GM19035 (cell line): ENCODE measurements around the gene PINK1.

Experiments used
- ATAC-seq: cut with Tn5 transposase; IDR thresholded peaks from one replicate; pipeline ENCODE4 v1.9.1; 2021; ENCODE audit not compliant: unreplicated experiment

Gene PINK1

DNA sequence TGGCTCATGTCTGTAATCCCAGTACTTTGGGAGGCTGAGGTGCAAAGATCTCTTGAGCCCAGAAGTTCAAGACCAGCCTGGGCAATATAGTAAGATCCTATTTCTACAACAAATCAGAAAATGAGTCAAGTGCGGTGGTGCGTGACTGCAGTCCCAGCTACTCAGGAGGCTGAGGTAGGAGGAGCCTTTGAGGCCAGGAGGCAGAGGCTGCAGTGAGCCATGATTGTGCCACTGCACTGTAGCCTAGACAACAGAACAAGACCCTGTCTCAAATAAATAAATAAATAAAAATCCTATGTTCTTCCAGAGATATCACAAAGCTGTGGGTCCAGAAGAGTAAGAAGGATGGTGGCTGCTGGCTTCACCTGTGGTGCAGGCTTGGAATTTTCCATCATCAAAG, 22.3 kb upstream of the PINK1 start:
- ATAC-seq = no peak

DNA sequence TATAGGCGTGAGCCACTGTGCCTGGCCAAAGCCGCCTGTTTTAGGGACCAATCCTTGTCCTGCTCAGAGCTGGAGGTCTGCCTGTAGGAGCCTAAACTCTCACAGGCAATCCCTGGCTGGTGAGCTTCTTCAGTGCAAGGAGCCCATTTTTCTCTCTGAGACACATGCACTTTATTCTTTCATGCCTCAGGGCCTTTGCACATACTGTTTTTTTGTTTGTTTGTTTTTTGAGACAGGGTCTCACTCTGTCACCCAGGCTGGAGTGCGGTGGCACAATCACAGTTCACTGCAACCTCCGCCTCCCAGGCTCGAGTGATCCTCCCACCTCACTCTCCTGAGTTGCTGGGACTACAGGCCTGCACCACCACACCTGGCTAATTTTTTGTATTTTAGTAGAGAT, 21.6 kb upstream of the PINK1 start:
- ATAC-seq = no peak

DNA sequence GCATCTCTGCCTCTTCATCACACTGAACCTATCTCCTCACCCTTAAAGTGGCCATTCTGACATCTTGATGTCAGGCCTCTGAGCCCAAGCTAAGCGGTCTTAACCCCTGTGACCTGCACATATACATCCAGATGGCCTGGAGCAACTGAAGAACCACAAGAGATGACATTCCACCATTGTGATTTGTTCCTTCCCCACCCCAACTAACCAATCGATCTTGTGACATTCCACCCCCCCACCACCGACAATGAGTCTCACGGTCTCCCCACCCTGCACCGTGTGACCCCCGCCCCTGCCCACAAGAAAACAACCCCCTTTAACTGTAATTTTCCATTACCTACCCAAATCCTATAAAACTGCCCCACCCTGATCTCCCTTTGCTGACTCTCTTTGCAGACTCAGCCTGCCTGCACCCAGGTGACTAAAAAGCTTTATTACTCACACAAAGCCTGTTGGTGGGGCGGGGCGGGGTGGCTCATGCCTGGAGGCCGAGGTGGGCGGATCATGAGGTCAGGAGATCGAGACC, 21.0 kb upstream of the PINK1 start:
- no peak for ATAC-seq

DNA sequence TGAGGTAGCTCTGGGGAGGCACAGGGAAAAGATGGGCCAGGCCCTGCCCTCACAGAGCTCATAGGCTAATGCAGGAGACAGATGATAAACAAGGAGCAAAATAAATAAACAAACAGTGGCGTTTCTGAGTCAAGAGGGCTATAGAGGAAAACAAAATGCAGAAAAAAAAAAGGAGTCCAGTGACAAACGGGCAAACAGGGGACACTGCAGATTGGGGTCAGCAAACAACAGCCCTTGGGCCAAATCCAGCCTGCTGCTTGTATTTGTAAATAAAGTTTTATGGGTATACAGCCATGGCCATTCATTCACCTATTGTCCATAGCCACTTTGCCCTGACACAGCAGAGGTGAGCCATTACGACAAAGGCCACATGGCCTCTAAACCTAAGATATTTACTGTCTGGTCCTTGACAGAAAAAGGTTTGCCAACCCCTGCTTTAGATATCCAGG, 19.1 kb upstream of the PINK1 start:
- ATAC-seq = no peak

DNA sequence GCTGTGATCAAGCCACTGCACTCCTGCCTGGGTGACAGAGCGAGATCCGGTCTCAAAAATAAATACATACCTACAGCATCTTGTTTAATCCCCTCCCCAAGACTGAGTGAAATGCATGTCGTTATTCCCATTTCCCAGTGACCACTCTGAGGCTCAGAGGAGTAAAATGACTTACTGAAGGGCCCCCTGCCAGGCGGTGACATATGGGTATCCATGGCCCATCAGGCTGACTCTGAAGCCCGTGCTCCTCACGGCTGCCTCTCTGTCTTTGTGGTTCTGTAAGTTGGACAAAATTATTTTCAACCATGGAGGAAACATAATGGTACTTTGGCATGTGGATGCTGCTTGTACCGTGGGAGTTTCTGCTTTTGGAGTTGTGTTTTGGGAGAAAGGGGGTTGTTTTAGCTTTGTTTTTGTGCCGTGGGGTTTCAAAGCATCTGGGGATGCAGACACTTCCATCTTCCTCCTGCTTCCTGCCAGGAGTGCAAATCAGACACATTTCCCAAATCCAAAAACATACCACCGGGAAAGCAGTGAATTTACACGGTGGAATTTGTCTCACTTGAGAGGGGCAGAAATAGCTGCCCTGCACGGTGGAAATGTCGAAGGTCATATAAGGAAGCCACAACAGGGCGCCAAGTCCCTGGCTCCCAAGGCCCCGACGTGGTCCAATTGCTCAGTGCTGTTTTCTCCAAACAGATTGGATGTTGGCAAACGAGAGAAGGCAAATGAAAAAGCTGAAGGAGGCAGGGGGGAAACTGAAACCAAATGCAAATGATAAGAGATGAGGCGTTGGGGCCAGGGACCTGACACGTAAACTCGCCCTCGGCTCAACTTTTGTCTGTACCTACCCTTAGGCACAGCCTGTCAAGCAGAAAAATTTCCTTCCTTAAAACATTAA, 17.1 kb upstream of the PINK1 start:
- no peak for ATAC-seq

DNA sequence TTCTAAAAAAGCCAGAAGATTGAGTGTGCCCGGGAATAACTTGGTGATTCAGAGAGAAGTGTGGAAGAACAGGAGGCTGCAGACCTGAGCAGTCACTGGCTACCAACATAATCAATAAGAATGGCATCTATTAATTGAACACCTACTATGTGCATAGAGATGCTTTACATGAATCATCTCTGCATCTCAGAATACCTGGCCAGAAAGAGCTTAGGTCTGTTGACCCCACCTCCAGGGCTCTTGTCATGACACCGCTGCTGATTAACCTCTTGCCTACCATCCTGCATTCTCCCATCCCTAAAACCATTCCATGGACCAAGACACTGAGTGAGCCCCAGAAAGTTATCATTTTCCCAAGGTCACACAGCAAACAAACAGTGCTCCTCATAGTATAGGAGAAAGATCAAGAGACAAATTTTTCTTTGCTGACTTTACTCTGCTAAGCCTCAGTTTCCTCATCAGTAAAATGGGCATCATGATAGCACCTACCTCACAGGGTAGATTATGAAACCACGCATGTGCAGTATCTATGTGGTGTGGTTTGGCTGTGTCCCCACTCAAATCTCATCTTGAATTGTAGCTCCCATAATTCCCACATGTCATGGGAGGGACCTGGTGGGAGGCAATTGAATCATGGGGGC, 16.3 kb upstream of the PINK1 start:
- no peak for ATAC-seq

DNA sequence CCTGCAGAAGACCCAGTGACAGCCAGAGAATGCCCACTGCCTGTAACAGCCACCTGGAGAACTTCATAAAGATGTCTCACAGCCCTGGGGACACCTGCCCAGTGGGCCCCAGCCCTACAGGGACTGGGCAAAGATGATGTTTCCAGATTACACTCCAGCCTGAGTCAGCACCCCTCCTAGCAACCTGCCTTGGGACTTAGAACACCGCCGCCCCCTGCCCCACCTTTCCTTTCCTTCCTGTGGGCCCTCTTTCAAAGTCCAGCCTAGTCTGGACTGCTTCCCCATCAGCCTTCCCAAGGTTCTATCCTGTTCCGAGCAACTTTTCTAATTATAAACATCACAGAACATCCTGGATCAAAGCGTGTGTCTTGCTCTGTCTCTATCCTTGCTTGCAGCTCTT, 14.7 kb upstream of the PINK1 start:
- no peak for ATAC-seq

DNA sequence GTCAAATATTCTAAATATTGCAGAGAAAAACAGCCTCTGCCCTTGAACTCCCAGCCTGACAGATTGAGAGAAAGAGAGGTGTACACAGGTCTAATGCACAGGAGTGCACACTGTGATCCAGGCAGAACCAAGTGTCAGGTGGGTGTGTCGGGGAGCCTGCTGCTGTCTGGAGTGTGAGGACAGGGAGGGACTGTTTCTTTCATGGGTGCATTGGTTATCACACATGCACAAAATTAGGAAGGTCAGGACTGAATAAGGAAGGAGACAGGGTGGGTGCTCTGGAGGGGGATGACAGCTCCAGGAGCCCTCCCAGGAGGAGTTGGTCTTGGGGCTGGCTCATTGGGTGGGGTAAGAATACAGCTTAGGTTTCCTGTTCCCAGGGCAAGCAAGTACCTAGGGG, 13.3 kb upstream of the PINK1 start:
- ATAC-seq = no peak

DNA sequence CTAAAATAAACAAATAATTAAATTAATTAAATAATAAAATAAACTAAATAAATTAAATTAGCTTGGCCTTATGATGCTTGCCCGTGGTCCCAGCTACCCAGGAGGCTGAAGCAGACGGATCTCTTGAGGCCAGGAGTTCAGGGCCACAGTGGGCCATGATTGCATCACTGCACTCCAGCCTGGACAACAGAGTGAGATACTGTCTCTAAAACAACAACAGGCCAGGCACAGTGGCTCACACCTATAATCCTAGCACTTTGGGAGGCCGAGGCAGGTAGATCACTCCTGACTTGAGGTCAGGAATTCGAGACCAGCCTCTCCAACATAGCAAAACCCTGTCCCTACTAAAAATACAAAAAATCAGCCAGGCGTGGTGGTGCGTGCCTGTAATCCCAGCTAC, 12.2 kb upstream of the PINK1 start:
- no peak for ATAC-seq

DNA sequence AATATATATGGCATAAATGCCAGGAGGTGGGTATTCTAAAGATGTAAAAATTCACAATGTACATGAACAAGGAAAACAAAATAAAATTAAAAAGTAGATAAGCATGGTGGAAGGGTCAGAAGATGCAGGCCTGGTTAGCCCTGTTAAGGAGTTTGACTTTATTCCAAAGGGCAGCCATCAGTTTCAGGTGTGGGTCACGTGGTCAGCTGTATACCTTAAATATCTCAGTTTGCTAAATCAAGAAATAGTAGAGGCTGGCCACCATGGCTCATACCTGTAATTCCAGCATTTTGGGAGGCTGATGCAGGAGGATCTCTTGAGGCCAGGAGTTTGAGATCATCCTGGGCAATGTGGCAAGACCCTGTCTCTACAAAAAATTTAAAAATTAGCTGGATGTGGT, 8.5 kb upstream of the PINK1 start:
- ATAC-seq = no peak

DNA sequence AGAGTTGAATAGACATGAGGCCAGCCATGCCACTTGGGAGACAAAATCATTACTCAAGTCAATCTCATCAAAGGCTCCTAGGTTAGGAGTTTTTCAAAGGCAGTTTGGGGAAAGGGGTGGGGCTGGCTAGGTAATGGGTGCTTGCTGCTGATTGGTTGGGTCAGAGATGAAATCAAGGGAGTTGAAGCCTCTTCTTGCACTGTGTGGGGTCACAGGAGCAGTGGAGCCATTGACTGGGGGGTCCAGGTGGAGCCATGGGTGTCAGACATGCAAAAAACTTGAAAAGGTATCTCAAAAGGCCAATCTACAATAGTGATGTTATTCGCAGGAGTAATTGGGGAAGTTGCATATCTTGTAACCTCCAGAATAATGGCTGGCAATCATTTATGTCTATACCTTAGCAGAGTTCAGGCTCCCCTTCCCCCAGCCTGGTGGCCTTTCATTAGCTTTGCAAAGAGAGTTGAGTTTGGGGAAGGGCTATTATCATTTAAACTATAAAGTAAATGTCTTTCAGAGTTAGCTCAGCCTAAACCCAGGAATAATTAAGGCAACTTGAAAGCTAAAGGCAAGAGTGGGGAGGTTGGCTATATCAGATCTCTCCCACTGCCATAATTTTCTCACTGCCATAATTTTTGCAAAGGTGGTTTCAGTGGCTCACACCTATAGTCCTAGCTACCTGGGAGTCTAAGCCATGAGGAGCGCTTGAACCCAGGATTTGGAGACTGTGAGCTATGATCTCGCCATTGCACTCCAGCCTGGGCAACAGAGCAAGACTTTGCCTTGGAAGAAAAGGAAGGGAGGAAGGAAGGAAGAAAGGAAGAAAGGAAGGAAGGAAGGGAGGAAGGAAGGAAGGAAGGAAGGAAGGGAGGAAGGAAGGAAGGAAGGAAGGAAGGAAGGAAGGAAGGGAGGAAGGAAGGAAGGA, 7.8 kb upstream of the PINK1 start:
- no peak for ATAC-seq

DNA sequence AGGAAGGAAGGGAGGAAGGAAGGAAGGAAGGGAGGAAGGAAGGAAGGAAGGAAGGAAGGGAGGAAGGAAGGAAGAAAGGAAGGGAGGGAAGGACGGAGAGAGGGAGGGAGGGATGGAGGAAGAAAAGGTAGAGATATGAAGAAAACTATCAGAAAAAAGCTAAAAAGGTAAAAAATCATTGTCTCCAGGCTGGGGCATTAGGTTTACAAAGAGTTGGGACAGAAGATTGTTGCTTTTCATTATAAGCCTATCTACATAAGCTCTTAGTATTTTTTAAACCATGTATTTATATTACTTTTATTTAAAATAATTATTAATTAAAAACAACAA, 7.2 kb upstream of the PINK1 start:
- no peak for ATAC-seq

DNA sequence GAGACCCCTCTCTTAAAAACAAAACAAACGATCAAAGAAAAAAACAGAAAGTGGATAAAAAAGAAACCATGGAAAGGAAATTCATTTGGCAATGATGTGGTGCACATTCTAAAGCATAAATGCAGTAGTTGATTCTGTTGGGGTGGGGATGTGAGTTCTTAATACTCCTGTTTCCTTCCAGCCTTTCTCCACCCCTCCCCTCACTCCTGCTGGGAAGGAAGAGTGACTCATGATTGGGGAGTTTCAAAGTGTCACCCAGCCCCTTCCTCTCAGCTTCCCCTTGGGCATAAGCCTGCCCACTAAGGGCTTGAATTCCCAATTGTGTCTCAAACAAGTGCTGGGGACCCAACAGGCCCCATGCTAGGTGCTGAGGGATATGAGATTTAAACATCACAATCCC, 6.7 kb upstream of the PINK1 start:
- ATAC-seq = no peak

DNA sequence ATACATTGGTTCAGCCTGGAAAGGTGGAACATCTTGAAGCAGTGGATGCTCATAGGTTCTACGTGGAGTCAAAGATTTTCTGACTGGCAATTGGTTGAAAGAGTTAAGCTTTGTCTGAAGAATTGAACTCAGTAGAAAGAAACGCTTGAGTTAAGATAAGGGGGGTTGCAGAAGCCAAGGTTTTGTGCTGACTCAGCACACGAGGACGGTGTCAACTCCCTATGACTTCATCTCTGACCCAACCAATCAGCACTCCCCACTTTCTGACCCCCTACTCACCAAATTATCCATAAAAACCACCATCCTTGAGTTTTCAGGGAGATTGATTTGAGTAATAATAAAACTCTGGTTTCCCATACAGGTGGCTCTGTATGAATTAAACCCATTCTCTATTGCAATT, 2.5 kb upstream of the PINK1 start:
- no peak for ATAC-seq

DNA sequence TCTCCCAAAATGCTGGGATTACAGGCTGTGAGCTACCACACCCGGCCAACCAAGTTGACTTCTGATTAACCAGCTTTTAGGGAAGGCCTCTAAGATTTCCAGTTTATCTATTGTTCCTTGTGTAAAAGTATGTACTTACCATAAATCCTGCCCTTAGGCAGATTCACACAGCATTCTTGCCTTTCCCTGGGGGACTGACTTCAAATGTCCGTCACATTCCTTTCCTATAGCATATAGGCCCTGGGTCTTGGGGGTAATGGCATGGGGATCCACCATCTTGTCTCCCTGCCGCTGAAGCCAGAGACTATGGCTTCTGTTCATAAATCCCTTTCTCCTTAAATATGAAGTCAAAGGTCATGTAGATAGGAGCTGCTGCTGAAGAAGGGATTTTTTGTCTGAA, 872 bp upstream of the PINK1 start:
- no peak for ATAC-seq

DNA sequence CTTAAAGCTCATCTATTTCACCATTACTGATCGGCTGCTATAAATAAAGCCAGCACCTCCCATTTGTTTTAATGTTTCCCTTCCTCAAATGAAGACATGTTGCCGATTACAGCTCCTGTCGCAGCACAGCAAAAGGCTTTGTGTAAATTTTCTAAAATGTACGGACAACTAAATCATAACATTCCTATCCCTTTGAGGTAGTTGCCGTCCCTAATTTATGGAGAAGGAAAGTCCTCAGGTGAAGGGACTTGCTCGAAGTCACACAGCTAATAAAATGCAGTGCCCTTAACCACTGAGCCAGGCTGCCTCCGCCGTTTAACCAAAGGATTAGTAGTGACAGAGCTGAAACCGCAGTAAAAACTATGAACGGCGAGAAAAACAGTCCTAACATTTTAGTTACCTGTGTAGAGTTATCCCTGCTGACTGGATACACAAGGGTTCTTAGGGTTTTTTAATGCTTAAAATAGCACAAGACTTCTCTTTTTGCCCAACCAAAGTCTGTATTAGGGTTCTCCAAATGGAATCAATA, 871 bp downstream of the PINK1 start:
- ATAC-seq = no peak

DNA sequence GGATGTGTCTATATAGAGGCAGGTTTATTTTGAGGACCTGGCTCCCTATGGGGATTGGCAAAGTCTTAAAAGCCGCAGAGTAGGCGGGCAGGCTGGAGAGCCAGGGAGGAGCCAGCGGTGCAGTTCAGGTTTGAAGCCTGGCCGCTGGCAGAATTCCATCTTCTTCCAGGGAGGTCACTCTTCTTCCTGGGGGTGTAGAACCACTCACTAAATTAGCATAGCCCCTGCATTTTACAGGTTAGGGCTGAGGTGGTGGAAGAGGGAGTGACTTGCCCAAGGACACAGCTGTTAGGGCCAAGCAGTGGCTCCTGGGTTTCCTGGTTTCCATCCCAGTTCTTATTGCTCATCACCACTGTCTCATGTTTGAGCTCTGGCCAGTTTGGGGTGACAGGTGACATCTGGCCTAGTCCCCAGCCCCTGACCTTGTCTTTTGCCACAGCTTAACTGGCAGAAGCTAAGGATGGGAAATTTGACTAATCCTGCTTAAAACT, 1.4 kb downstream of the PINK1 start:
- ATAC-seq = no peak

DNA sequence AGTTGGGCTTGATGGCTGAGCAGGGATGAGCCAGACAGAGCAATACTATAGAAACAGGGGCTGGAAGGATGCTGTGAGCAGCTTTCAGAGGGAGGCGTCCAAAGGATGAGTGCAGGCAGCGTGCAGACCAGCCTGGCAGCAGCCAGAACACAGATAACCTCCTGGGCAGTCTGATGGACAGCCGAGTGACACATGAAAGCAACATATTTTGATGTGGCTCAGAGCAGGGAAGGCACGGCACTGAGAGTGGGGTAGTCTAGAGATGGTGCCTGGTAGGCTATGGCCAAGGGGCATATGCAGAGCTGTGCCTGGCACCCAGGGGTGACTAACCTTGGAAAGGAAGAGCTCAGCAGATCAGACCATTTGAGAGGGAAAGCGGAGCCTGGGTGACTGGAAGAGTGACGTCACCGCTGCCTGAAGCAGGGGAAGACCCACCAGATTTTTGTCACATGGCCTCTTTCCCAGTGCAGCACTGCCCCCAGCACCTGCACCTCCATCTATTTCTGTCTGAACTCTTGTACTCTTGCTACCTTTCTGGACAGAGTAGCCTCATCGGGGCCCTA, 3.6 kb downstream of the PINK1 start:
- ATAC-seq = no peak

DNA sequence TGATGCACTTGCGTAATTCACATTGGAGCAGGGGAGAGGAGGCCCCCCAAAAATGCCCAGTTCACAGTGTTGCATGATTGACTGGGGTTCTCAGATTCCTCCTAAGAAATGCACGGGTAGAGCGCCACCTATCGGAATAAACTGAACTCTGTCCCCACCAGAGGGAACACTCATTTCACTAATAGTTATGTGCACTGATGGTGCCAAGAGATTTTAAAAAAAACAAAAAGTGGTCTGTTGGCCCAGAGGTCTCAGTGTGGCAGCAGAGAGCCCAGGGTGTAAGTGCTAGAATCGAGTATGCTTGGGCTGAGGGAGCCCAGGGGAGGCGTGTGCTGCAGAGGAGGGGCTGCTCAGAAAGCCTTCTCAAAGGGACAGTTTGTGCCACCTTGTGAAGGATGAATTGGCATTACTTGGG, 6.9 kb downstream of the PINK1 start:
- ATAC-seq = no peak

DNA sequence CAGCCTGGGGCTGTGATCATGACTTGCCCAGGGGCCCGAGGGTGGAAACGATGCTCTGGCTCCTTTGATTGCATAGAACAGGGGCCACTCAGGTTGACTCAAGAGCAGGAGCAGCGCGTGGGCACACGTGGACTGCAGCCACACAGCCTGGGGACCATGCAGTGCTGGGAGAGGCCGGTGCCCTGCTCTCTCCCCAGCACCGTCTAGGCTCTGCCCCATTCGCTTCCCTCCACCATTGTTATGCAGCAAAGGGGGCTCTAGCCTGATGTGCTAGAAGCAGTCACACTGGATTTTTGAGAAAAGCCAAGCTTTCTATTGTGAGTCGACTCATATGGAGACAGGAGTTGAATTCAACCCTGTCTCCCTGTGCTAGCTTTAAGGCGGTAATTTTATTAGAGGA, 8.7 kb downstream of the PINK1 start:
- no peak for ATAC-seq

DNA sequence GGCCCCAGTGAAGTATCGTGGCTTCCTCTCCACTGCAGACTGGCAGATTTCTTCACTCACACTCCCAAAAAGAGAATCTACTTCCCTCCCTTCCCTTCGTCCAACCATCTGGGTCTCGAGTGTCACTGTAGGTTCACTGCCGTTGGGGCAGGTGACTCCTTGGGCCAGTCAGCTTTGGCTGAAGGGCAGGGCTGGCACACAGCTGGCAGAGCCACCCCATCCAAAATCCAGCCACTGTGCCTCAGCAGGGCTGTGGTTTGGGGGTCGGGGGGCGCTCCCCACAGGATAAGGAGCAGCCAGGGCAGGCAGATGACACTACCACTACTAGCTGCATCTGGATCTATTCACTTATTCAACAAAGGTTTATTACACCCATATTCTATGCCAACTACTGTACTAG, 9.8 kb downstream of the PINK1 start:
- no peak for ATAC-seq
